Left ventricle myocardium superior (tissue), 1 donor: ENCODE results near the gene BRI3BP. TPM values are rescaled to one million over a fixed set of nuclear protein-coding genes. Genes with fewer than 3 reads are reported as not detected.

ENCODE experiments used
- total RNA-seq: library from RNA; stranded (reverse); fragmentation: NEBNext Ultra II Directional; extraction: Animal tissue kit (Norgen Biotek cat#: 25700); gene quantifications from one replicate; pipeline ENCODE4 v1.2.1, GENCODE V29; 2021
- donor health status: DM: no; HTN: yes; CAD: no; lungs with severe emphysema.

Gene BRI3BP
- total RNA-seq, 1 donor from 2014 or later = 4.2 TPM

Other genes with a start within 250 kb of the BRI3BP start
- 12.0 TPM for gene SCARB1, start 129.8 kb upstream of the BRI3BP start, total RNA-seq
- gene UBC, start 79.0 kb upstream of the BRI3BP start, total RNA-seq = 1,197 TPM
- 5.0 TPM for gene DHX37, start 4.5 kb upstream of the BRI3BP start, total RNA-seq
- 12.9 TPM for gene AACS, start 71.8 kb downstream of the BRI3BP start, total RNA-seq
- gene TMEM132B, start 192.7 kb downstream of the BRI3BP start, total RNA-seq = 4.2 TPM